NCI-H2196 treated with DMSO at 0.1 percent for 48 hours (cell line): ENCODE measurements around the gene ZMYND10.
A peak's percentile ranks its signal among the peaks of the same experiment; 100 is the strongest.

Experiments used
- DNase-seq: peaks from one replicate; lab custom pipeline; 2025; ENCODE audit not compliant: unreplicated experiment; lab: John Stamatoyannopoulos, UW

Gene ZMYND10

DNA sequence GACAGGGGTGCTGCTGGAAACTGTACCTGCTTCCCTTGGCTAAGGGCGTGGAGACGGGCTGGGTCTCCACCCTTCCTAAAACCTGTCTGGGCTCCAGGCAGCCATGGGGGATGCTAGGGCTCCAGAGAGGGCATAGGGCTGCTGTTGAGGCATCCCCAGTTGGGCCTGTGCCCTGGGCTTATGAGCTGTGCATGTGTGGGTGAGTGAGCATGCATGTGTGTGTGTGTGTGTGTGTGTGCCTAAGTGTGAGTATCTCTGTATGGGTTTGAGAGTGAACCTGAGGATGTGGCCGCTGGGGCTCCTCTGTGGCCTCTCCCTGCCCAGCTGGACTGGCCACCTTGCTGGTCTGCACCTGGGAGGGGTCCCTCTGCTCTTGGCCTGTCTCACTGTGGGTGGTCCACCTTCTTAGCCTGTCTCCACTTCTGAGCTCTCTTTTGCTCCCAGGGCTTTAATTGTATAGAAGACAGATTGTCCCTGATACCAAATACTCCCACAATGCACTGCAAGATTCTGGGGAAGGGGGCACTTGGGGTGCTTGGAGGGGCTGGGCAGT is 25.7 kb upstream of the ZMYND10 start:
- no peak for DNase-seq

DNA sequence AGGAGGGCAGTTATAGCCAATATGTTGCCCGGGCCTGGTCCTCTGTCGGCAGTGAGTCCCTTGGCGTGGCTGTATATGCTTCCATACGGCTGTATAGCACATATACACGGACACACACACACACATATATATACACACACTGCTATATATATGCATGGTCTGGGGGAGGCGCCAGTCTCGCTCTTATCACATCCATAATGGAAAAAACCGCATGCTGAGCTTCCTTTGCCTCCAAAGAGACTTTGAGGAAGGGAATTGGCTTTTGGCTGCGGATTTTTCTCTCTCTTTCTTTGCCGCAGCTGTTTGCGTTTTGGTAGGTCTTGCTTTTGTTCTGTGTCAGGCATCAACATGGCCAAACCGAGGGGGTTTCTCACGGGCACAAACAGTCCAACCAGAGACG is 25.1 kb upstream of the ZMYND10 start:
- DNase-seq: no peak

DNA sequence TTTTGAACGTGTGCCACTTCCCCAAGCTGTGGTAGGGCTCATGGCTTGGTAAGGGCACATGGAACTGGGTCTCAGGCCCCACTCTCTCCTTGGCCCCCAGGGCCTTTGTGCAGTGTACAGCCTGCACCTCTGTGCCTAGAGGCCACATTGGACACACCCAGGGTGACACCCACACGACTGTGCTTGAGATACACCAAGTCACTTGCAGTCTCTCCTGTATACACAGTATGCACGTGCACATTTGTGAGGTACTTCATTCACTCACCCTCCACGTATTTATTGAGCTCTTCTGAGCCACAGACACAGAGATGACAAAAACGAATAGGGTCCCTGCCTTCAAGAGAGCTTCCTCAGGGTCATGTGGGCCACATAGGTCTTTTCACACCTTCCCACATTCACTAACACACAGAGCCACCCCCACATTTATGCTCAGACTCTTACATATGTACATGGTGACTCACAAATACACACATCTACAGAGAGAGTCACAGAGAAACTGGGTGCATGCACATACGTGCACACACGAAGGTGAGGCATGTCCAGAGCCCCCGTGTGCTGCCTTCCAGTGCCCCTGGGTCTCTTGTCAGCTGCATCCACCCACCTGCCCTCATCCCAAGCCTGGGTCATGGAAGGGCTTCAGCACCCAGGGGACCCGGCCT is 23.6 kb upstream of the ZMYND10 start:
- DNase-seq: no peak

DNA sequence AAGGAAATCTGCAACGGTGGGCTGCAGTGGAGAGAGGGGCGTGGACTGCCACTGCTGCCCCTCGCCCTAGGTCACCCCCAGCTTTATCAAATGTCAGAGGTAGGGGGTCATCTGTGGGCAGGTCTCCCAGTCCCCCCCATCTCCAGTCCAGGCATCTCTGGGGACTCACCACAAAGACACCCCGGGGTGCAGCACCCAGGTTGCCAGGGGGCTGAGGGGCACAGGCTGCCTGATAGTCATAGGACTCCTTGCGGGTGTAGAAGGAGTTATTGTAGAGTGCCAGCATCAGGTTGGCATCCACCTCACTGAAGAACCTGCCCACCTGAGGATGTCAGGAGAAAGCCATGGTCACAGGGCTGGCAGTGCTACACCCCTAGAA is 20.3 kb upstream of the ZMYND10 start:
- DNase-seq: no peak

DNA sequence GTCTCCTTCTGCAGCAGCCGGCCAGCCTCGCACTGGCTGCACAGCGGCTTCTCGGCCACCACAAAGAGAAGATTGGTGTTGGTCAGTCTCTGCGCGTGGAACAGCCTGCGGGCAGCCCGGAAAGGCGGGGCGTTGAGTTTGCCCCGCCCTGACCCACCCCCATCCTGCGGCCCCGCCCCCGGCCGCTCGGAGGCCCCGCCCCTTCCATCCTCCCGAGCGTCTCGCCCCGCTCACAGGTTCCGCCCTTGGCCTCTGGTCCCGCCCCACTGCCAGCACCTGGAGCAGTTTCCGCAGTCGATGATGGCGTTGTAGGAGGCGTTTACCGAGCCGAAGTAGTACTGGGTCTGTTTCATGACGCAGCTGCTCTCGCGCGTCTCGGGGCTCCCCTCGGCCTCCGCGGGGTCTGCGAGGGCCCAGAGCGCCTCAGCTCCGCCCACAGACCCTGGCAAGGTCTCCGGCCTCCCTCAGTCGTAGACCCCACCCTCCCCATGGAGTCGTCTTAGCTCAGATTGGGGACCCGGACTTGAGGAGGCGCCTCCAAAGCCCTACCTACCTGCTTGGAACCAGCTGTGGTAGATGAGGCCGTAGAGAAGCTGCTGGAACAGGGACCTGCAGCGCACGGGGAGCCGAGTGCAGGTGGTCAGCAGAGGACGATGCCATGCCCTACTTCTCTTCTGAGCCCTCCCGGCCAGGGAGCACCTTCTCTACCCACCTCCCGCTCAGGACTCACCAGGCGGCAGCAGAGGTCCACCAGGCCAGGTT is 19.7 kb upstream of the ZMYND10 start:
- no peak for DNase-seq

DNA sequence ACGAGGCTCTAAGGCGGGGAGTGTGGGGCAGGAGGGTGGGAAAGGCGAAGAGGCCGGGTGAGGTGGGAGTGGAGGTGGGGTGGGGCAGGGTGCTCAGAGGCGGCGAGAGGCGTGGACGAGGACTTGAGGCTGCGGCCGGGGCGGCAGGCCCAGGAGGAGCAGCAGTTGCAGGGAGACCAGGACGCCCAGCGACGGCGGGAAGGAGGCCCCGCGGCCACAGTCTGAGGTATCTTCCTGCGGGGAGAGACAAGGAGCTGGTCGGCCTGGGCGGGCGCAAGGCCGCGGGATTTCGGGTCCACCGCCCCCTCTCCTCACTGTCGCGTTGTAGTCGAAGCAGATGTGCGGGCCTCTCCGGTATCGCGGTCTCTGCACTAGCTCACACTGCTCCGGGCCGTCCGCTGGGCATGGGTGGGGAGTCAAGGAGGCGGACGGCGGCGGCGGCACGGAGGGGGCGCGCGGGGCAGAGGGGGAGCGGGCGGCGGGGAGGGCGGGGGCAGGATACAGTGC is 19.1 kb upstream of the ZMYND10 start:
- no peak for DNase-seq

DNA sequence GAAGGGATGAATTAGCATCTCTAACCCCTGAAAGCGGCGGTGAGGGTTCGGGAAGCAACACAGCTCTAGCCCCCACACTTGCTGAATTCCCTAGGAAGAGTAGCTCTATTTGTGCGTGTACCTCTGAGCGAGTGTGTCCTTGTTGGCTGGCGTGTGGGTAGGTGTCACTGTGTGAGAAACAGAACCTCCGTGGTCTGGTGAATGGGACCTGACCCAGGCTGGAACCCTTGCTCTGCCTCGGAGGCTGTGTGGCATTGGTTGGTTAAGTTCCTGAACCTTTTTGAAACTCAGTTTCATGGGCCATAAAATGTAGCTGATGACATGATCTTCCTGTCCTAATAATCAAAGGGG is 14.2 kb upstream of the ZMYND10 start:
- DNase-seq: no peak

DNA sequence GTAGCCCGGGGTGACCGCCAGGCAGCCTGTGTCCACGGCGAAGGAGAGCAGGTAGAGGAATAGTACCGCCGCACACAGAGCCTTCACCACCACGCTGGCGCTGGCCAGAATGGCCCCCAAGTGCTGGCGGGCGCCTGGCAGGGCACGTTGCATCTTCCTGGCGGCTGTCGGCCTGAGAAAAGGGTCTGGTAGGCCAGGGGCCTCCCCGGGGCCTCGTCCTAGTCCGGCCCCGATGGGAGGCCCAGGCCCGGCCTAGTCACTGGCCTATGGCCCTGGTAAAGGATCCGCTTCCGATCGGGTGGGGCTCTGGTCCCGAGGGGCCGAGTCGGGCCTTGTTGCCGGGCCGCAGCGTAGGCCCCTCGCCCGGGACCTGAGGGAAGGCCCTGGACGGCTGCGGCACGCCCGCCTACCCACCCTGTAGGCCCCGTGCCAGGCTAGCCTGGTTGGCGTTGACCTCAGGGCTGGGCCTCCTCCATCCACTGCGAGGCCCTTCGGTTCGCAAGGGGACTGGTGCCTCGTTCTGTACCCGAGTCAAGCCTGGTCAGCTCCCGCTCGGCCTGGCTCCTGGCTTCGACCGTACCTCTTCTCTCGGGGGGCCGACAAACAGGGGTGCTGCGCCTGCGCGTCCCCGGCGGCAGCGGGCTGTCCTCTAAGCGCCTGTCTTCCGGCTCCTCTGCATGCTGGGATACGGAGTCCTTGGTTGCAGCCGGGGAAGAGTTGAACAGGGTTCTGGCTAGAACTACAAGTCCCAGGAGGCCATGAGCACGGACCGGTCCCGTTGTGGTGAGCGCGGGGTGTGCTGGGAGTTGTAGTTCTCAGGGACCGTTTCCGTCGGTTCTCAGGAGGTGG is 13.6 kb upstream of the ZMYND10 start, which contains the start of gene TMEM115:
TSS of gene TMEM115 (minus strand) at position 611 of the 849 bp plus-strand sequence. CDS start at position 153, 458 bp downstream.
- DNase-seq: peak; percentile 83

DNA sequence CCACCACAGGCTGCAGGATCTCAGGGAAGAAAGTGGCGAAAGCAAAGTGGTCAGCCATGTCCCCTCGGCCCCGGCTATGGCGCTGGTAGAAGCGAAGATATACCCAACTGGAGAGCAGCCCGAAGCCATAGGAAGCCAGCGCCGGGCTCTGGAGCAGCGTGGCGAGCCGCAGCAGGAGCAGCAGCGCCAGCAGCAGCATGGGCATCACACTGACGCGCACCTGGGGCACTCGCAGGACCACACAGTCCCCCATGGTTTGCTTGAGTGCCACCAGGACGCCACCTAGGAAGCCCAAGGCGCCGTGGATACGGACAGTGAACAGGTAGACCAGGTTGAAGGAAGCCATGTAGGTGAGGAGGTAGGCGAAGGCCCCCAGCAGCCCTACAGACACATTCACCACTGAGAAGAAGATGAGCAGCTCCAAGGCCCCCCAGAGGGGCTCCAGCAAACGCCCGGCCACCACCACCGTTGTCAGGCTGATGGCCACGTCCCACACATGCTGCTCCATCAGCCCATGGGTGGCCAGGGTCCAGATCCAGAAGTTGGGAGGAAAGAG is 12.9 kb upstream of the ZMYND10 start:
- no peak for DNase-seq

DNA sequence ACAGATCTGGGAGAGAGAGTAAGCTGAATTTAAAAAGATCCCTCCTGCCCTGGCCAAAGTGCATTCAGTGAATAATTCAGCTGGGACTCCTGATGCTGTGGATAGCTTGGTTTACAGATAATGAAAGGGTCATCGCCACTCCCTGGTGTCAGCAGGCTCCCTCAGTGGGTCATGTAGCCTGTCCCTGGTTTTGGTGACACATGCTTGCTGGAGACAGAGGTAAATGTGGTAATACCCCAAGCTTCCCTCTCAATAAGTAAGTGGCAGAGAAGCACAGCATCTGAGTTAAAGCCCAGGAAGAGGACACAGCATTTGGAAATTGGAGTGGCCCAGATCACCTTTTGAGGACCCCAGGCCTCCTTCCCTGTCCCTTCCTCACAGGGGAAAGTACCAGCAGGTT is 11.9 kb upstream of the ZMYND10 start:
- DNase-seq: no peak

DNA sequence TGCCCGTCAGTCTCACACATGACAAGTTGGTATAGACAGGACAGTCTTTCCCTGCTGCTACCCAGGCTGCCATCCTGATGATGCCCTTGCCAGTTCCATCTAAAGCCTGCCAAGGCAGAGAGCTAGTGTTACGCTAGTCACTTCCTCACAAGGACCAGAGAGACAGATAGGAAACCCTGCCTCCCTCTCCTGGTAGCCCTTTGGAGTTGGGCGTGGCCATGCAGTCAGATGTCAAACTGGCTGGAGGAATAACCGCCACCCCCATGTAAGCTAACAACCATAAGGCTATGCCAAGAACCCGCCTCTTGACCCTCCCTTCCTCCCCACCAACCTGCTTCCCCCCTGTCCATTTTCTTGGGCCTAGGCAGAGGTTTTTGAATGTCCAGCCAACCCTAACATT is 11.0 kb upstream of the ZMYND10 start:
- DNase-seq: no peak

DNA sequence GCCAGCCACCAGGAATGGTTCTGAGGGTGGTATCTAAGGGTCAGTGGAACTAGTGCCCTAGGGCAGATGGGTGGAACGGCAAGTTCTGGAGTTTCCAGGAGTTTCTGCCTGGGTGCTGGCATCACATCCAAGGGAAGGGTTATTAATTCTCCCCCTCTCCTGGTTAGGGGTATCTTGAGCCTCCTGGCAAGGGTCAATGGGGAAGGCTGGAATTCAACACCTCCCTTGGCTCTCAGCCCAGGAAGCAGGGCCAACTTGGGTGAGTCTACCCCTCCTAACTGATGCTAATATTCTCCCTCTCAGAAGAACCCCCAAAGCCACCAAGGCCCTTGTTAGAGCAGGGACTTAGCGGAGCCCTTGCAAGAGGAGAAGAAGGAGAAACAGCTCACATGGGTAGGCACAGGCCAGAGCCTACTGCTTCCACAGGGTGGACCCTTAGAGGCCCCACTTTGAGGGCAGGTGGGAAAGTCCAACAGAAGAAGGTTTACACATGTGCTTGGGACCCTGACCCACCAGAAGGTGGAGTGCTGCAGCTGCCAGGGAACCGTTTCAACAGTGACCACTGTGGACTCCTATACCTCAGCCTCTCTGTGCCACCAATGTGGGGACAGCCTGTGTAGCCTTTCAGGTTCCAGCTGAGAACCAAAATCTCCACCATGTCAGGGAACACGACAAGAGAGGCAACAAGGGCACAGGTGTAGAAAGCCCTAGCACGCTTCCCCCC is 10.5 kb upstream of the ZMYND10 start:
- DNase-seq: no peak

DNA sequence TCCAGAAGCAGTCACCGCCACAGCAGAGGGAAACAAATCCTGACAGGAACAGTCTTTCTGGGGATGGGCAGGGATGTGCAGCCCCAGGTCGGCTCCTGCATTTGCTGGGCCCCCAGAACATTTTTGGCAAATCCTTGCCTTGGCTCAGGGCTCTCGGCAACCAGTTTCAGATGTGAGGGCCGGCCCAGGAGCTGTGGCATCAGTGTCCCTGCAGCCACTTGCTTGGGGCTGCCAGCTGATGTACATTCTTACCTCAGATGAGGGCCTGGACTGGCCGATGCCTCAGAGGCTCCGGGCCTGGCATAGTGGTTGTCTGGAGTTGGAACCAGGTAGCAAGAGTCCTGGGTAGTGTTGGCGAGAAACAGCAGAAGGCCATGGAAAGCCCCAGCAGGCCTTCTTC is 9.3 kb upstream of the ZMYND10 start:
- no peak for DNase-seq

DNA sequence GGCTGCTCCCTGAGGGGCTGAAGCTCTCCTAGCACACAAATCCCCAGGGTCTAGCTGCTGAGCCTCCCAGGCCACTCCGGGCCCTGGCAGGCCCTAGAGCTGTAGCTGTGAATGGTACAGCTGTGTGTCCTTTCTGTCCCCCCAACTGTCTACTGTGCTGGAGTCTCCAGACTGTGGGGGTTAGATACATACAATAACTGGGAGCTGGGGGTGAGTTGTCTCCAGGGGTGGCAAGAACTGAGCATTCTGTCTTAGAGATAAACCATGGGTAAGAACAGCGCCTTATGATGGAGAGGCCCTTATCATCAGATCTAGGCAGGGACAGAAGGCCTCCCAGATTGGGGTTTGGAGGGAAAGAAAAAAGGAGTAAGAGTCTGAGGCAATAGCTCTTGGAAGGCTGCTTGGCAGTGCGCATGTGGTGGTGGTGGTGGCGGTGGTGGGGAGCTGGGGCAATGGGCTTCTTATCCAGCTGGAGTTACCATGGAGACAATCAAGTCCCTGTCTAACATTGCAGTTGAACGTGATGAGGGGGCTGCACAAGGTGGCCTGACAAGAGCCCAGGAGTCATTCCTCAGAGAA is 8.7 kb upstream of the ZMYND10 start:
- no peak for DNase-seq

DNA sequence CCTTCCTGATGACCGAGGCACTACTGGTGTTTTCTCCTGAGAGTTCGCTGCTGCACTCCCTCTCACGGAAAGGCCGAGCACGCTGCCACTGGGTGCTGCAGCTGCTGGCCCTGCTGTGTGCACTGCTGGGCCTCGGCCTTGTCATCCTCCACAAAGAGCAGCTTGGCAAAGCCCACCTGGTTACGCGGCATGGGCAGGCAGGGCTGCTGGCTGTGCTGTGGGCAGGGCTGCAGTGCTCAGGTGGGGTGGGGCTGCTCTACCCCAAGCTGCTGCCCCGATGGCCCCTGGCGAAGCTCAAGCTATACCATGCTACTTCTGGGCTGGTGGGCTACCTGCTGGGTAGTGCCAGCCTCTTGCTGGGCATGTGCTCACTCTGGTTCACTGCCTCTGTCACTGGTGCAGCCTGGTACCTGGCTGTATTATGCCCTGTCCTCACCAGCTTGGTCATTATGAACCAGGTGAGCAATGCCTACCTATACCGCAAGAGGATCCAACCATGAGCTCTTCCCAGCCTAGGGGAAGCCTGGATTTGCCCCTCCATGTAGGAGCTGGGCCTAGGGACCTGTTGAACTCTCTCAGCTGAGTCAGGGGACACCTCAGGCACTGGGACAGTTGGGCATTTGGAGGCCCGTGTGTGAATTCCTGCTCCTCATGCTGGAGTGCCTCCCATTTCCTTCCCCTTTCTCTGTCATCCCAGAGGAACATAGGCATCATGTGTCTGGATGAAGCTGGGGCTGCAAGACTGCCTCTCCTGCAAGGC is 7.9 kb upstream of the ZMYND10 start:
- no peak for DNase-seq

DNA sequence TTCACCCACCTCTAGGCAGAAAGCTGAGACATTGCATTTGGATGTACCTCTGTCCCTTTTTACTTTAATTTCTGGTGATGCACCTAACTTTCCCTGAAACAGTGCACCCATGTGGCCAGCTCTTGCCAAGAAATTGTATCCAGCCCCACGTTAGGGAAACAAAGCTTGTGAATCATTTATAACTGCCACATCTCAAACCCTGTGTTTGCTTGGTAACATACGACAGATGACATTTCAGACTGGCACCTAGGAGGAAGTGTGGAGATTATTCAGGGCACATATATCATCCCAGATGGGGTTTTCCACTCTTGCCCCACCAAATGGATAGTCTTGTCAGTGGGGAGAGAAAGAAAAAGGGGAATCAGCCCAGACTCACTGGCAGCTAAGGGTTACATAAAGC is 7.2 kb upstream of the ZMYND10 start:
- DNase-seq: no peak

DNA sequence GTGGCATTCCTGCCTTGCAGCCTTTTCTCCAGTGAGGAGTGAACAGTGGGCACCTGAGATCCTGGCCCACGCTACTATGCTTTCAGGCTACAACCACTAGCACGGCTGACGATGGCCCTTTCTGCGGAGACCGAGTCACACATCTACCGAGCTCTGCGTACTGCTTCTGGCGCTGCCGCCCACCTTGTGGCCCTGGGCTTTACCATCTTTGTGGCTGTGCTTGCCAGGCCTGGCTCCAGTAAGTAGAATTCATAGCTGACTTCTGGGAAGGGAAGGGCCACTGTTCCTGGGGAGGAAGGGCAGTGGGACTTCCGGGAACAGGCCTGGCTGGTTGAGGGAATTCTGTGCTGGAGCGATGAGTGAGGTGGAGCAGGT is 5.8 kb upstream of the ZMYND10 start:
- no peak for DNase-seq

DNA sequence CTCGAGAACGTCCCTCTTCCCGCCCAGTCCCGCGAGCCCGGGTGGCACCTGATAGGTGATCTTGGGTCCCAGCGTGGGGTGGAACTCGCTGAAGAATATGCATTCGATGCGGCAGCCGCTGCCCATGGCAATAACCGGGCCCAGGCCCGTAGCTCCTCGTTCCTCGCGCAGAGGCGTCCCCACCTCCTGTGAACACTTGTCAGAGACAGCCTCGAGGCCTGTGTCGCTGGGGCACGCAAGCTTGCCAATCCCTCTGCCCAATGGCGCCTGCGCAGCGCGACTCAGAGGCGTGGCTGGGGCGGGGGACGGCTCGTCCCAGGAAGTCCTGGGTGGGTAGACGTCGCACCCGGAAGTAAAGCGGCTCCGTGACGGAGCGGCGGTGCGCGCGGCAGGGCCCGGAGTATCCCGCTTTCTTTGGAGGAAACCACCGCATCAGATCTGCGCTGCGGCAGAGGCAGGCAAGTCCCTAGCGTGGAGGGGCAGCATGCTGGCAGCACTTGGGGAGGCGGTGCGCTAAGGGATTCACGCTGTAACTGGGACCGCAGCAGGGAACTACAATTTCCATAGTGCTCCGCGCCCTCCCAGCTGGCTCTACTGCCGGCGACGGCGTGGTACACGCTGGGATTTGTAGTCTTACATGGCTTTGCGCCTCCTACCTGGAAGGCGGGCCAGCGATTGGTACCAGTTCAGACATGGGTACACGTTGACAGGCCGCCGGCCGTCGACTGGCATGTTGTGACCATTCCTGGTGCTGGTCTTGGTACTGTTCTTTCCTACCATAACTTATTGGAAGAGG is 5.2 kb upstream of the ZMYND10 start, which contains the start of the genes CYB561D2 and NPRL2:
TSS of gene CYB561D2 (plus strand) at position 336 of the 796 bp plus-strand sequence. CDS start 572 bp downstream, outside the sequence.
TSS of gene NPRL2 (minus strand) at position 249 of the 796 bp plus-strand sequence. CDS start at position 126, 123 bp downstream.
- DNase-seq: peak; percentile 66
